Activated CD4-positive, alpha-beta T cell treated with anti-CD3 and anti-CD28 coated beads, Interleukin-2, amount 10 ng/mL, durations not matched to agents 7 days and 5 days (primary cell): ENCODE measurements around the gene FBXW7. TPM values are rescaled to one million over a fixed set of nuclear protein-coding genes. Genes with fewer than 3 reads are reported as not detected.

ENCODE experiments used
- CTCF ChIA-PET: fragments of 350-600 bp; sonication (Branson Sonifier 250); formaldehyde crosslinking; loops from one replicate; lab custom pipeline; 2021; ENCODE audit warnings: antibody characterized with exemption; lab: Charles Lee
- POLR2A ChIA-PET: fragments of 350-600 bp; sonication (Branson Sonifier 250); formaldehyde crosslinking; loops from one replicate; lab custom pipeline; 2021; ENCODE audit warnings: antibody characterized with exemption; lab: Charles Lee
- DNase-seq: peaks from one replicate; pipeline ENCODE4 v3.0.0-alpha.2; 2020
- H3K27ac Mint-ChIP-seq: one replicate; pipeline ENCODE4 v1.8.0; 2021; ENCODE audit warnings: mild to moderate bottlenecking, moderate library complexity, mixed read lengths
- H3K27me3 Mint-ChIP-seq: one replicate; pipeline ENCODE4 v1.8.0; 2021; ENCODE audit warnings: mixed read lengths
- H3K36me3 Mint-ChIP-seq: one replicate; pipeline ENCODE4 v1.8.0; 2021; ENCODE audit warnings: low read depth, mixed read lengths
- H3K4me1 Mint-ChIP-seq: one replicate; pipeline ENCODE4 v1.8.0; 2021; ENCODE audit warnings: mixed read lengths
- H3K4me3 Mint-ChIP-seq: one replicate; pipeline ENCODE4 v1.8.0; 2021; ENCODE audit warnings: mild to moderate bottlenecking, moderate library complexity, mixed read lengths
- H3K9me3 Mint-ChIP-seq: one replicate; pipeline ENCODE4 v1.8.0; 2021; ENCODE audit warnings: mixed read lengths
- total RNA-seq, 2 experiments: library from RNA; stranded (reverse); gene quantifications; one replicate each; pipeline ENCODE4 v1.2.3, GENCODE V29; 2021

The FBXW7 gene
- total RNA-seq, 2 experiments from 2014 or later, result 49.4 to 52.2 TPM

GRCh38 chr4:152508386-152508785, 27.5 kb downstream of the FBXW7 start:
- H3K4me3 Mint-ChIP-seq, result no peak overlapping the region

DNA sequence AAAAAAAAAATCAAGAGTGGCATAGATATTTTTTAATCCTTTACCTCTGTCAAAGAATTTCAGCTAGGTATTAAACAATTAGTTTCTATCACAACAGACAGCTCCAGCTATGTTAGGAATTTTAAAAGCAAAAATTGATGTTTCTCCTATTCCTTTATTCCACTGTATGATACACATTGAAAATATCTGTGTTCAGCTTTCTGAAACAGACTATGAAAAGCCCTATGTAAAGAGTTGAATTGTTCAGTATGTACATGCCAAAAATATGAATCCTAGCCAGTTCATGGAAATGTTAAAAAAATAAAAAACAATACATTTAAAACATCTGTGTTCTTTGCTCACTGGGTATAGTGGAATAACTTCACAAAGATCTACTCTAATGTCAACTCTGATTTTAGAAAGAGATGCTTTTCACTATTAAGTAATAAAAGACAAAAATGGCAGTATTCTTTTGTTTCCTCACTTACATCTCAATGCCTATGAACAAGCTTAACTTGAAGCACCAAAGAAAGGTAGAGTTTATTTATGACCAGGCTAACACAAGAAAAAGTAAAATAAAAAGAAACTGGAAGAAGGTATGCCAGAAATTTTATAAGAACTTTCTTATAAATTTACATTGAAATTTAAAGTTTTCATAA, 32.1 kb downstream of the FBXW7 start:
- POLR2A ChIA-PET, result interaction anchor here (0.6 kb wide), 1 partner anchor 190 kb away, joined by 3 read pairs; no protein-coding TSS in a partner anchor
- DNase-seq, result no peak
- Mint-ChIP-seq H3K4me3 (no peak overlapping the region), H3K4me1 (peaks cover 23% of the 10 kb centered on the region), H3K27ac (no peak overlapping the region), H3K27me3 (no peaks in the 10 kb centered on the region), H3K36me3 (peaks cover 6% of the 10 kb centered on the region), H3K9me3 (no peaks in the 10 kb centered on the region)
- CTCF ChIA-PET, result interaction anchor here (0.7 to 2.0 kb wide), 3 partner anchors 11 to 88 kb away, joined by 3 to 4 read pairs (median 3); no protein-coding TSS in a partner anchor

More at GRCh38 chr4:152508386-152508785, 27.5 kb downstream of the FBXW7 start:
- Mint-ChIP-seq H3K27ac (no peak overlapping the region), H3K9me3 (no peaks in the 10 kb centered on the region), H3K36me3 (peaks cover 10% of the 10 kb centered on the region), H3K27me3 (no peaks in the 10 kb centered on the region), H3K4me1 (peaks cover 30% of the 10 kb centered on the region)
- POLR2A ChIA-PET, result no interaction called here
- DNase-seq, result no peak
- CTCF ChIA-PET, result interaction anchor here (0.7 kb wide), 1 partner anchor 159 kb away, joined by 4 read pairs; no protein-coding TSS in a partner anchor

DNA sequence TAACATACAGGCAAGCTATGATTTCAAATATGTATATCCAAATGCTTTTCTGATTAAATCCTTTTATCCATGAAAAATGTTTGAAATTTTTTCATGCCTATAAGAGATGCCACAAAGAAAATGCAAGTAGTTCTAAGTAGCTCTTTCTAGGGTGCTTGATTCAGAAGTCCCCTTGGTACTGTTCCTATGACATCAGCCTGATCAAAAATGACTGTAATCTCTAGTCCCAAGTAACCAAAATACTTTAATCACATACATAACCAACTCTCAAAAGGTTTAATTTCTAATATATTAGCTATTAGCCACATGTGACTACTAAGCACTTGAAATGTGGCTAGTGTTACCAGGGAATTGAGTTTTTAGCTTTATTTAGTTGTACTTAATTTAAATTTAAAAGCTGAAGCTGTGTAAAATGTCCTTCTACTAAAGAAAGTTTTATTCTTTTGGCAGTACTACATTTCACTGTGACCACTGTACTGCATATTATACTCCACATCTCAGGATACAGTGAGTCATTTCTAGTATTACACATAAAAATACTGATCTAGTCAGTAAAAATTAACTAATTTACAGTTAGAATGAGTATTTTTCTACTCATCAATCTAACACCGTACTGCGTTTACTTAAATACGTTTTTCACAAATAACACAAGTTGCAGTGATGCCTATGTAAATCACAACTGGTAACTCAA, 33.9 kb downstream of the FBXW7 start:
- Mint-ChIP-seq H3K9me3 (no peaks in the 10 kb centered on the region), H3K27me3 (no peaks in the 10 kb centered on the region), H3K4me1 (peaks cover 22% of the 10 kb centered on the region), H3K36me3 (peaks cover 2% of the 10 kb centered on the region), H3K27ac (no peak overlapping the region), H3K4me3 (no peak overlapping the region)
- ChIA-PET POLR2A (interaction anchor here (0.8 to 1.0 kb wide), 2 partner anchors 34 to 135 kb away, joined by 3 to 4 read pairs; partner anchors contain the start of gene FBXW7), CTCF (interaction anchor here (0.6 to 2.1 kb wide), 19 partner anchors 11 to 1392 kb away, joined by 3 to 10 read pairs (median 4); partner anchors contain the start of genes ARFIP1, FBXW7 and TIGD4)
- no peak for DNase-seq

DNA sequence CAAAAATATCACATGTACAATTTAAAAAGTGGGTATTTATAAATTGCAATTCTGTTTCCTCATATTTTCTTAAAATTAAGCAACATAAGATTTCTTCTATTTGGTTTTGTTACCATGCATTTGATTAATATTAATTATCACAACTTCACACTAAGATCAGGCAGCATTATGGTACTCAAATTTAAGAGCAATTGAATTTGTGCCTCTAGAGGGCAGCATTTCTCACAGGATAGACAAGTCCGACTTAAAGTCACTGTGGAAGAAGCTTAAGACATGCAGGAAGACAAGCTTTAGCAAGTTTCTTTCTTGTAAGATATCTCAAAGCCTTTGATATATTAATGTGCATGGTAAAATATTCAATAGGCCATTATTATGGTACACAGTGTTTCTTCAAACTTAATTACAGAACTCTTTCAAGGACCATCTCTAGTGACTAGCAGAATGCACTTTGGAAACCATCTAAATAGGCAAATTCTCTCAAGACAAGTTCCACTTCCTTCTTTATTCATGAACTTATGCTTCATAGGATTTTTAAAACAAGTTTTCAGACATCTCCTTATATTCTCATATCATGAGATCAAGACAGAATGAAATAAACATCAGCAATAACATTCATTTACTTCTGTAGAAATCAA, 35.0 kb downstream of the FBXW7 start:
- peaks cover 24% of the 10 kb centered on the region for H3K4me1 Mint-ChIP-seq

DNA sequence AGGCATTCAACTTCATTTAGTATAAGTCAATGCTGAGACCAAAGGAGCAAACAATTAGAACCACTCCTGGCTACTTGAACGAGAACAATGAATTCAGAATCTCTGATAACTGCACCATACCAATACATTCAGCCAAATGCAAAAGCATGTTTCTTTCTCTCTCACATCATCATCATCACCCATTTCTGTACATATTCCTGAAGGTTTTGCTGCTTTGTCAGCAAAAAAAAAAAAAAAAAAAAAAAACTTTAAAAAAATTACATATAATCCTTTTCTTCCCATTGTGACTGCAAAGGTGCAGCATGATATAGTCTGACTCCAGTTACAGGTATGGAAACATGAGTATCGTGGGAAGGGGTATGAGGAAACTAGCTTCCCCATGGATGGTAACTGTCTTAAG, 35.6 kb downstream of the FBXW7 start:
- no peak overlapping the region for H3K4me3 Mint-ChIP-seq
- no peak overlapping the region for H3K27ac Mint-ChIP-seq
- CTCF ChIA-PET, result interaction anchor here (0.6 to 2.1 kb wide), 11 partner anchors 14 to 279 kb away, joined by 3 to 10 read pairs (median 4); partner anchors contain the start of genes ARFIP1, FBXW7 and TIGD4
- POLR2A ChIA-PET, result interaction anchor here (0.9 kb wide), 1 partner anchor 64 kb away, joined by 4 read pairs; no protein-coding TSS in a partner anchor
- no peaks in the 10 kb centered on the region for H3K27me3 Mint-ChIP-seq
- no peak for DNase-seq
- peaks cover 7% of the 10 kb centered on the region for H3K36me3 Mint-ChIP-seq
- H3K9me3 Mint-ChIP-seq, result no peaks in the 10 kb centered on the region
- H3K4me1 Mint-ChIP-seq, result peaks cover 29% of the 10 kb centered on the region

More for the DNA sequence above, 35.0 kb downstream of the FBXW7 start:
- DNase-seq, result peak; percentile 90
- POLR2A ChIA-PET, result interaction anchor here (0.9 to 1.0 kb wide), 2 partner anchors 35 to 64 kb away, joined by 4 read pairs; partner anchors contain the start of gene FBXW7
- Mint-ChIP-seq H3K4me3 (no peak overlapping the region), H3K27me3 (no peaks in the 10 kb centered on the region), H3K9me3 (no peaks in the 10 kb centered on the region), H3K27ac (no peak overlapping the region), H3K36me3 (peaks cover 3% of the 10 kb centered on the region)
- CTCF ChIA-PET, result interaction anchor here (0.5 to 2.1 kb wide), 28 partner anchors 9 to 702 kb away, joined by 3 to 10 read pairs (median 3); partner anchors contain the start of genes ARFIP1, FBXW7, TIGD4 and TMEM154

DNA sequence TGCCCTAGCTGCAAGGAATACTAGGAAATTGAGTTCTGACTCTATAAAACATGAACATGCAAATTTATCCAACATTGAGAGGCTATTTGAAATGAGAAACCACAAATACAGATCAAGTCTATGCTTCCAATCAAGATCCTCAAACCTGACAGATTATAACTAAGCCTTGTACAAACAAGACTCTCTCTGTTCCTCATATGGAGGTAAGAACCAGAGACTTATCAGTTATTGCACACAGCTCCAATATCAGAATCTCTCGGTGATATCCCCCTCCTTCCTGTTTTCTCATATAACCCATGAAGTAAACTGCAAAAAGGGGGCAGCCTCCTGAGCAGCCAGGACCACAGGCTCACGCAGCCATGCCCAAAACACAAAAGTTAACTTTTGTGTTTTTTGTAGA, 36.5 kb downstream of the FBXW7 start:
- Mint-ChIP-seq H3K9me3 (no peaks in the 10 kb centered on the region), H3K27ac (no peak overlapping the region), H3K4me3 (no peak overlapping the region), H3K4me1 (peaks cover 29% of the 10 kb centered on the region), H3K27me3 (no peaks in the 10 kb centered on the region), H3K36me3 (peaks cover 9% of the 10 kb centered on the region)
- CTCF ChIA-PET, result interaction anchor here (0.7 to 1.7 kb wide), 5 partner anchors 21 to 236 kb away, joined by 3 to 5 read pairs (median 3); partner anchors contain the start of gene FBXW7
- DNase-seq, result no peak
- POLR2A ChIA-PET, result no interaction called here

- Mint-ChIP-seq H3K9me3 (no peaks in the 10 kb centered on the region), H3K4me1 (peaks cover 22% of the 10 kb centered on the region), H3K36me3 (peaks cover 25% of the 10 kb centered on the region), H3K27me3 (no peaks in the 10 kb centered on the region), H3K4me3 (no peak overlapping the region), H3K27ac (no peak overlapping the region)
- no peak for DNase-seq
- POLR2A ChIA-PET, result no interaction called here
- CTCF ChIA-PET, result interaction anchor here (1.6 kb wide), 1 partner anchor 16 kb away, joined by 4 read pairs; no protein-coding TSS in a partner anchor
Measured at GRCh38 chr4:152494020-152494419, 41.9 kb downstream of the FBXW7 start.

- Mint-ChIP-seq H3K4me3 (no peak overlapping the region), H3K27ac (no peak overlapping the region), H3K27me3 (no peaks in the 10 kb centered on the region), H3K4me1 (peaks cover 37% of the 10 kb centered on the region), H3K36me3 (peaks cover 9% of the 10 kb centered on the region), H3K9me3 (no peaks in the 10 kb centered on the region)
- CTCF ChIA-PET, result no interaction called here
- no peak for DNase-seq
- POLR2A ChIA-PET, result no interaction called here
Measured at GRCh38 chr4:152488246-152488645, 47.6 kb downstream of the FBXW7 start.

DNA sequence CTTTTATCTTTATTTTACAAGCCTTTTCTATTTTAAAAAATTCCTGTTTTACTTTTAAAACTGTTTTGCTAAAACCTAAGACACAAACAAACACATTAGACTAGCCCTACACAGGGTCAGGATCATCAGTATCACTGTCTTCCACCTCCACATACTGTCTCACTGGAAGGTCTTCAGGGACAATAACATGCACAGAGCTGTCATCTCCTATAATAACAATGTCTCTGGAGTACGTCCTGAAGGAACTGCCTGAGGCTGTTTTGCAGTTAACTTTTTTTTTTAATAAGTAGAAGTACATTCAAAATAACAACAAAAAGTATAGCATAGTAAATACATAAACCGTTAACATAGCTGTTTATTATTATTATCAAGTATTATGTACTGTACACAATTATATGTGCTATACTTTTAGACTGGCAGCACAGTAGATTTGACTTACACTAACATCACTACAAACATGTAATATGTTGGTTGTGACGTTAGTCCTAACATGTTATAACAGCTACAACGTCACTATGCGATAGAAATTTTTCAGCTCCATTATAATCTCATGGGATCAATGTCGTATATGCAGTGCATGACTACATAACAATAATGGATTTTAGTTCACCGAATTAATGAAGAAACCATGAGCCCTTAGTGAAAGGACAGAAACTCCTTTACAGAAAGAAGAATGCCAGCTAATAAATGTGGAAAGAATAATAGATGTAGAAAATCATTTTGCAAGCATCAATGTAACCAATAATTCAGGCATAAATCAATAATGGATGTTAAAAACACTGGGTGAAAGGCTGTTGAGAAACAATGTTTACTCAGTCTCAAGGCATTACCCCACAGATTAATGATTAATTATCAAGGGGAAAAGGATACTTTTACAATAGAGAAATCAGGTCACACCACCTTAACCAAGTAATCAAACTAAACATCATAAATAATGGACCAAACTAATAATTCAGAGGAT, 49.2 kb downstream of the FBXW7 start:
- Mint-ChIP-seq H3K9me3 (no peaks in the 10 kb centered on the region), H3K4me3 (peak overlapping the region; percentile 16), H3K27me3 (no peaks in the 10 kb centered on the region), H3K27ac (peak overlapping the region; percentile 33), H3K36me3 (peaks cover 13% of the 10 kb centered on the region), H3K4me1 (peaks cover 33% of the 10 kb centered on the region)
- POLR2A ChIA-PET, result no interaction called here
- CTCF ChIA-PET, result interaction anchor here (0.9 to 1.7 kb wide), 4 partner anchors 11 to 67 kb away, joined by 3 to 8 read pairs (median 5); no protein-coding TSS in a partner anchor
- DNase-seq, result no peak

DNA sequence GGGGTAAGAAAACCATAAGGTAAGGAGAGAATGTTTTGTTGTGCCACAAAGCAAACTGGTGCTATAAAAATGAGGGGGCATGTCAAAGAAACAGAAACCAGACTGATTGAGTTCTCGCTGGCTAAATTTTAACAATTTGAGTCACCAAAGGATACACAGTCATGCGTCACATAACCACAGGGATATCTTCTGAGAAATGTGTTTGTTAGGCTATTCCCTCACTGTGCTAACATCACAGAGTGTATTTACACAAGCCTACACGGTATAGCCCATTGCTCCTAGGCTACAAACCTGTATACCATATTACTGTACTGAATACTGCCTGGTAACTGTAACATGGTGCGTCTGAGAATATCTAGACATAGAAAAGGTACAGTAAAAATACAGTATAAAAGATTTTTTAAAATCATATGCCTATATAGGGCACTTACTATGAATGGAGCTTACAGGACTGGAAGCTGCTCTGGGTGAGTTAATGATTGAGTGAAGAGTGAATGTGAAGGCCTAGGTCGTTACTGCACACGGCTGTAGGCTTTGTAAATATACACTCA, 50.1 kb downstream of the FBXW7 start:
- H3K4me1 Mint-ChIP-seq, result peaks cover 36% of the 10 kb centered on the region
- CTCF ChIA-PET, result interaction anchor here (0.9 to 1.7 kb wide), 3 partner anchors 12 to 16 kb away, joined by 3 to 8 read pairs (median 7); no protein-coding TSS in a partner anchor
- peaks cover 7% of the 10 kb centered on the region for H3K9me3 Mint-ChIP-seq
- POLR2A ChIA-PET, result no interaction called here
- no peaks in the 10 kb centered on the region for H3K27me3 Mint-ChIP-seq
- peak; percentile 66 for DNase-seq
- H3K36me3 Mint-ChIP-seq, result peaks cover 21% of the 10 kb centered on the region
- peak overlapping the region; percentile 33 for H3K27ac Mint-ChIP-seq
- H3K4me3 Mint-ChIP-seq, result no peak overlapping the region

- no peak for DNase-seq
- Mint-ChIP-seq H3K36me3 (peaks cover 31% of the 10 kb centered on the region), H3K27me3 (no peaks in the 10 kb centered on the region), H3K4me1 (peaks cover 39% of the 10 kb centered on the region), H3K9me3 (peaks cover 11% of the 10 kb centered on the region), H3K4me3 (no peak overlapping the region), H3K27ac (no peak overlapping the region)
- CTCF ChIA-PET, result no interaction called here
- POLR2A ChIA-PET, result no interaction called here
Measured at GRCh38 chr4:152482211-152482610, 53.7 kb downstream of the FBXW7 start.
